Stimulated activated CD8-positive, alpha-beta memory T cell treated with anti-CD3 and anti-CD28 coated beads, Interleukin-12 subunit alpha, Interleukin-12 subunit beta, amount 100 ng/mL, for 1 hour (primary cell): ENCODE results near the gene INTS15.
"Not testable (repeated sequence)": the region's sequence is repeated elsewhere in the genome, so short reads cannot be mapped to it uniquely, and the experiment has no call there.

ENCODE experiments used
- DNase-seq: peaks from one replicate; pipeline ENCODE4 v3.0.0-alpha.2; 2020; ENCODE audit warnings: low read depth

INTS15 gene

GRCh38 chr7:6577369-6578113 lies 12.3 kb upstream of the INTS15 start, which contains the start of gene ZDHHC4:
ZDHHC4 (plus strand) TSS chr7:6577454; CDS start chr7:6580562, 3,108 bp downstream.
- DNase-seq: peak; percentile 77

GRCh38 chr7:6578114-6579084 lies 11.4 kb upstream of the INTS15 start:
- DNase-seq: no peak

GRCh38 chr7:6579446-6579845 lies 10.4 kb upstream of the INTS15 start:
- no peak for DNase-seq

GRCh38 chr7:6585746-6586432 lies 3.9 kb upstream of the INTS15 start:
- DNase-seq: not testable (repeated sequence)

GRCh38 chr7:6588566-6588965 lies 1.3 kb upstream of the INTS15 start:
- no peak for DNase-seq

GRCh38 chr7:6589151-6589828 lies 531 bp upstream of the INTS15 start:
- no peak for DNase-seq

GRCh38 chr7:6590645-6591110 lies 857 bp downstream of the INTS15 start:
- no peak for DNase-seq

- no peak for DNase-seq
Observed at GRCh38 chr7:6600093-6600492, 10.3 kb downstream of the INTS15 start.

GRCh38 chr7:6604458-6604857 lies 14.6 kb downstream of the INTS15 start:
- DNase-seq: no peak

- no peak for DNase-seq
Observed at GRCh38 chr7:6606866-6607583, 17.2 kb downstream of the INTS15 start.

- no peak for DNase-seq
Observed at GRCh38 chr7:6607651-6608051, 17.8 kb downstream of the INTS15 start.

GRCh38 chr7:6608081-6608480 lies 18.3 kb downstream of the INTS15 start:
- DNase-seq: no peak

- no peak for DNase-seq
Observed at GRCh38 chr7:6608794-6609193, 19.0 kb downstream of the INTS15 start.

GRCh38 chr7:6612819-6613218 lies 23.0 kb downstream of the INTS15 start:
- DNase-seq: no peak

- DNase-seq: no peak
Observed at GRCh38 chr7:6613706-6614105, 23.9 kb downstream of the INTS15 start.

- DNase-seq: no peak
Observed at GRCh38 chr7:6614953-6615722, 25.3 kb downstream of the INTS15 start, which contains the start of gene ZNF853. ZNF853 (plus strand) TSS chr7:6615610; CDS start chr7:6616175, 565 bp downstream.

GRCh38 chr7:6615723-6616555 lies 26.1 kb downstream of the INTS15 start:
- DNase-seq: no peak

GRCh38 chr7:6616854-6617643 lies 27.2 kb downstream of the INTS15 start:
- DNase-seq: no peak
